OCI-LY3 (cell line): ENCODE measurements around the gene ABHD13.

Experiments
- H2AFZ ChIP-seq: fragments of 200-600, 300-600 bp; shearing (Covaris generic); 2 replicates; pipeline ENCODE4 v1.6.0; 2014; ENCODE audit warnings: antibody characterized with exemption, low read depth, low read length
- H3K27ac ChIP-seq: fragments of 200-600, 300-600 bp; sonication (generic); 2 replicates; pipeline ENCODE4 v1.5.1; 2014; ENCODE audit warnings: mild to moderate bottlenecking, low read length, moderate library complexity, mixed read lengths
- H3K27me3 ChIP-seq: fragments of 200-600, 300-600 bp; sonication (generic); 2 replicates; pipeline ENCODE4 v1.6.1; 2014; ENCODE audit warnings: low read depth, low read length, mixed read lengths
- H3K36me3 ChIP-seq: fragments of 200-600, 300-600 bp; sonication (generic); replicated peaks from 2 replicates; pipeline ENCODE3; 2014; ENCODE audit warnings: low read depth, low read length, mixed read lengths
- H3K4me1 ChIP-seq: fragments of 300-600, 200-600 bp; sonication (generic); 2 replicates; pipeline ENCODE4 v1.6.1; 2014; ENCODE audit warnings: low read length, mixed read lengths
- H3K4me2 ChIP-seq: fragments of 200-600, 300-600 bp; sonication (generic); 2 replicates; pipeline ENCODE4 v1.6.1; 2014; ENCODE audit warnings: low read length, mixed read lengths
- H3K4me3 ChIP-seq: fragments of 300-600, 200-600 bp; sonication (generic); 2 replicates; pipeline ENCODE4 v1.5.1; 2014; ENCODE audit warnings: antibody characterized with exemption, mild to moderate bottlenecking, low read length, moderate library complexity
- H3K79me2 ChIP-seq: fragments of 300-600, 200-600 bp; shearing (Covaris generic); 2 replicates; pipeline ENCODE4 v1.6.1; 2014; ENCODE audit warnings: mild to moderate bottlenecking, low read length, mixed read lengths
- H3K9ac ChIP-seq: fragments of 300-600, 200-600 bp; shearing (Covaris generic); 2 replicates; pipeline ENCODE4 v1.6.0; 2014; ENCODE audit warnings: mild to moderate bottlenecking, low read length, moderate library complexity
- H3K9me3 ChIP-seq: fragments of 200-600, 300-600 bp; shearing (Covaris generic); 2 replicates; pipeline ENCODE4 v1.6.1; 2014; ENCODE audit warnings: low read length, mixed read lengths; ENCODE audit not compliant: insufficient read depth
- H4K20me1 ChIP-seq: fragments of 200-600, 300-600 bp; sonication (generic); 2 replicates; pipeline ENCODE4 v1.6.1; 2016; ENCODE audit warnings: low read length, mixed read lengths; ENCODE audit not compliant: insufficient read depth
- EZH2phosphoT487 ChIP-seq: fragments of 200-600 bp; shearing (Covaris generic); IDR thresholded peaks from 2 replicates; pipeline ENCODE4 v1.6.1; 2018; ENCODE audit warnings: antibody characterized with exemption, mixed run types, low read depth
- TF ChIP-seq, protein P1 (sequence below): fragments of 200-600, 300-600 bp; sonication (generic); IDR thresholded peaks from 2 replicates; pipeline ENCODE4 v1.5.1; 2014; ENCODE audit warnings: antibody characterized with exemption, low read length, low read depth

Gene ABHD13

DNA sequence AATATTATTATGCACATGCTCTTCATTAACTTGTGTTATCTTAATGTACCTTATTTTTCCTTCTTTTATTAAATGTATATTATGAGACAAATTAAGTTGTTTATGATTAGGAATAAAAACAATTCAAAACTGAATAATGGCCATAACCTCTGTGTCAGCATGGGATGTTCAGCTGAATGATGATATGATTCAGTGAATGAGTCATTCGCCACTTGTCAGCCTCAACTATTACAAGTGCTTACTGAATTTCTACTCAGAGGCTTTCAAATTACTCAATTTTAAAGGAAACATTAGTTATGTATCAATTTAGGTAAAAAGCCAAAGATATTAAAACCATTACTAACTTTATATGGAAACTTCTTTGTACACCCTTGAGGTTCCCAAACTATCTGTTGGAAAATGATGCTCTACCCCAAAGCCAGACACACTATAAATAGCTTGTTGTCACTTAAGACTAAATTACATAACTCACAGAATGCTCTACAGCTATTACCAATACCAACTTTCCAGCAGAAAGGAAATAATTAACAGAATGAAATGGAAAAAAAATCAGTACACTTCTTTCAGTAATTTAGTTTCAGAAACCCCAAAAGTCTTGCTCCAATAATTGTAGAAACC is 17.3 kb upstream of the ABHD13 start:
- Histone ChIP-seq H3K79me2 (no peaks in the 10 kb centered on the region), H3K9ac (no peak overlapping the region), H3K27ac (no peak overlapping the region), H3K36me3 (no peaks in the 10 kb centered on the region), H4K20me1 (no peaks in the 10 kb centered on the region), H2AFZ (no peak overlapping the region), H3K9me3 (peaks cover 4% of the 10 kb centered on the region; the same call in 1 of the 2 replicates), H3K27me3 (no peaks in the 10 kb centered on the region), H3K4me2 (no peak overlapping the region), H3K4me1 (no peaks in the 10 kb centered on the region), H3K4me3 (no peak overlapping the region)
- no peak for TF ChIP-seq EZH2phosphoT487
- TF ChIP-seq, protein P1, sequence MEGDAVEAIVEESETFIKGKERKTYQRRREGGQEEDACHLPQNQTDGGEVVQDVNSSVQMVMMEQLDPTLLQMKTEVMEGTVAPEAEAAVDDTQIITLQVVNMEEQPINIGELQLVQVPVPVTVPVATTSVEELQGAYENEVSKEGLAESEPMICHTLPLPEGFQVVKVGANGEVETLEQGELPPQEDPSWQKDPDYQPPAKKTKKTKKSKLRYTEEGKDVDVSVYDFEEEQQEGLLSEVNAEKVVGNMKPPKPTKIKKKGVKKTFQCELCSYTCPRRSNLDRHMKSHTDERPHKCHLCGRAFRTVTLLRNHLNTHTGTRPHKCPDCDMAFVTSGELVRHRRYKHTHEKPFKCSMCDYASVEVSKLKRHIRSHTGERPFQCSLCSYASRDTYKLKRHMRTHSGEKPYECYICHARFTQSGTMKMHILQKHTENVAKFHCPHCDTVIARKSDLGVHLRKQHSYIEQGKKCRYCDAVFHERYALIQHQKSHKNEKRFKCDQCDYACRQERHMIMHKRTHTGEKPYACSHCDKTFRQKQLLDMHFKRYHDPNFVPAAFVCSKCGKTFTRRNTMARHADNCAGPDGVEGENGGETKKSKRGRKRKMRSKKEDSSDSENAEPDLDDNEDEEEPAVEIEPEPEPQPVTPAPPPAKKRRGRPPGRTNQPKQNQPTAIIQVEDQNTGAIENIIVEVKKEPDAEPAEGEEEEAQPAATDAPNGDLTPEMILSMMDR: no peak

DNA sequence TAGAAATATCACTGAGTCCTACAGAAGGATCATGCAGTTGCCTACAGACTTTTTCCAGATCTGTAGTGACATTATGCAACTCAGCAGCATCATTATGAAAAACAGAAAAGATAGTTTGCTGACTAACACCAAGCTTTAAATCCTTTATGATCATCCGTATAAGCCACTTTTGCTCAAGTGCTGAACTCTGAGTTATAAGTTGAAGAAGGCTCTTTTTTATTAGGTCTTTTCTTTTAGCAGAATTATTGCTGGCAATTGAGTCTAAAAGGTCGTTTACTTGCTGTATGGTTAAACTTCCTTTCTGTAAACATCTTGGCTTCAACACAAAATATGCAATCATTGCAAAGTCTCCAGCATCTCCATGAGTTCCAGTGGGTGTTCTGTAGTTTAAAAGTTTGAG is 7.6 kb upstream of the ABHD13 start:
- Histone ChIP-seq H3K9ac (no peak overlapping the region), H4K20me1 (no peaks in the 10 kb centered on the region), H3K9me3 (no peaks in the 10 kb centered on the region), H3K4me1 (no peaks in the 10 kb centered on the region), H3K27ac (no peak overlapping the region), H3K36me3 (peaks cover 40% of the 10 kb centered on the region), H3K4me2 (no peak overlapping the region), H3K27me3 (no peaks in the 10 kb centered on the region), H3K79me2 (no peaks in the 10 kb centered on the region), H2AFZ (no peak overlapping the region), H3K4me3 (no peak overlapping the region)
- no peak for TF ChIP-seq EZH2phosphoT487
- TF ChIP-seq, protein P1: no peak

DNA sequence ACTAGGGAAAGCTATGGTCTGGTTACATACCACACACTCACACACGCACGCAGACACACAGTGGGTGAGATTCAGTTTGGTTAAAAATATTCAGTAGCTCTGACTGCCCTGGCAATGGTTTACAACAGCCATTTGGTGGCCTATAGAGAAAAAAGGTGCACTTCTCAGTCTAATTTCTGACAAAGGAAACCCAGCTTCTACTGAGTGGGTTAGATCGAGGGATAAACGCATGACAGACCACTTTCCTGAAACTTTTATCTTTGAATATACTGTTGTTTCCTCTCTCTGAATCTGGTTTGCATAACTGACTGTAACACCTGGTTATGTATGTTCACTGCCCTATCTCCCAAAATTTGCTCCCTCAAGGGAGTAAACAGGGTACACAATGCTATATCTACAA is 5.3 kb upstream of the ABHD13 start:
- Histone ChIP-seq H3K79me2 (peaks cover 16% of the 10 kb centered on the region), H3K4me3 (no peak overlapping the region), H3K4me2 (no peak overlapping the region), H4K20me1 (no peaks in the 10 kb centered on the region), H3K9ac (no peak overlapping the region), H2AFZ (no peak overlapping the region), H3K4me1 (peaks cover 14% of the 10 kb centered on the region), H3K9me3 (no peaks in the 10 kb centered on the region), H3K27ac (no peak overlapping the region), H3K36me3 (peaks cover 40% of the 10 kb centered on the region), H3K27me3 (no peaks in the 10 kb centered on the region)
- TF ChIP-seq EZH2phosphoT487: no peak

DNA sequence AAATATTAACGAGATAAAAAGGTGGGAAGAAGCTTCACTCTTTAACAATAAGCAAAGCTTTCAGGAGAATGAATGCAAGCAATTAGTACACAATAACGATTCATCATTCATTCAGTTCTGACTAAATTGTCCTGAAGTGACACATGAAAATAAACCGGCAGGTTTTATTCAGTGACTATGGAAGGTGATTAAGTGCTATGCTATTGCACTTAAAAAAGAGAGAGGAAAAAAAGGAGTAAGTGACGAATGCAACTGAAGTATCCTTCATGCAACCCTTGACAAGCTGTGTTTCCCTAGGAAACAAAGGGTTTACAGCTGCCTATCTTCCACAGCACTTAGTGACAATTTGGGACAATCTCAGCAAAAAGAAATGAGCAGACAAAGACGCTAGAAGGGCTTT is 4.2 kb upstream of the ABHD13 start:
- peaks cover 14% of the 10 kb centered on the region for H3K4me1 ChIP-seq
- H3K9ac ChIP-seq: no peak overlapping the region
- H2AFZ ChIP-seq: no peak overlapping the region
- no peaks in the 10 kb centered on the region; the same call in 1 of the 2 replicates for H4K20me1 ChIP-seq
- no peaks in the 10 kb centered on the region for H3K27me3 ChIP-seq
- no peak for TF ChIP-seq EZH2phosphoT487
- TF ChIP-seq, protein P1: no peak
- no peak overlapping the region for H3K4me2 ChIP-seq
- no peak overlapping the region for H3K4me3 ChIP-seq
- no peak overlapping the region for H3K27ac ChIP-seq
- peaks cover 34% of the 10 kb centered on the region for H3K36me3 ChIP-seq
- H3K9me3 ChIP-seq: no peaks in the 10 kb centered on the region
- H3K79me2 ChIP-seq: peaks cover 26% of the 10 kb centered on the region
